ENCODE measurements around the gene EFNA3.

Gene EFNA3

GRCh38 chr1:155070158-155070621 is 8.4 kb upstream of the EFNA3 start:
- DNase-seq: no peak

GRCh38 chr1:155070721-155071569 is 7.7 kb upstream of the EFNA3 start:
- peak; percentile 92 for DNase-seq

GRCh38 chr1:155071701-155072100 is 6.9 kb upstream of the EFNA3 start:
- DNase-seq: peak; percentile 90

GRCh38 chr1:155072531-155073289 is 5.9 kb upstream of the EFNA3 start:
- no peak for DNase-seq

GRCh38 chr1:155073377-155074242 is 5.0 kb upstream of the EFNA3 start:
- DNase-seq: no peak

GRCh38 chr1:155075535-155075934 is 3.1 kb upstream of the EFNA3 start:
- DNase-seq: peak; percentile 77

GRCh38 chr1:155076371-155076770 is 2.3 kb upstream of the EFNA3 start:
- no peak for DNase-seq

GRCh38 chr1:155077346-155077745 is 1.3 kb upstream of the EFNA3 start:
- no peak for DNase-seq

- DNase-seq: peak; percentile 28
Observed at GRCh38 chr1:155077758-155078445, 735 bp upstream of the EFNA3 start.

- peak; percentile 42 for DNase-seq
Observed at GRCh38 chr1:155079210-155079486, 511 bp downstream of the EFNA3 start.

- DNase-seq: peak; percentile 74
Observed at GRCh38 chr1:155079487-155080311, 1.1 kb downstream of the EFNA3 start.

GRCh38 chr1:155080312-155081228 is 1.9 kb downstream of the EFNA3 start:
- DNase-seq: peak; percentile 95

GRCh38 chr1:155081472-155082300 is 3.0 kb downstream of the EFNA3 start:
- peak; percentile 72 for DNase-seq

GRCh38 chr1:155082301-155083051 is 3.8 kb downstream of the EFNA3 start:
- peak; percentile 59 for DNase-seq

- DNase-seq: no peak
Observed at GRCh38 chr1:155083052-155083541, 4.5 kb downstream of the EFNA3 start.

- no peak for DNase-seq
Observed at GRCh38 chr1:155083865-155084721, 5.5 kb downstream of the EFNA3 start.

- peak; percentile 100 for DNase-seq
Observed at GRCh38 chr1:155084722-155085503, 6.3 kb downstream of the EFNA3 start.

Data from eye (tissue), 1 donor.